Keratinocyte (primary cell): ENCODE measurements around the gene SLC2A9. TPM values are rescaled to one million over a fixed set of nuclear protein-coding genes. Genes with fewer than 3 reads are reported as not detected.

Experiments used
- DNase-seq: peaks from one replicate; pipeline ENCODE4 v3.0.0-alpha.2; 2011; ENCODE audit warnings: low read depth, missing footprints, low spot score
- FAIRE-seq: peaks from 2 replicates; lab custom pipeline; 2011; peaks lifted over from hg19 to GRCh38; lab: Jason Lieb, UNC
- H2AFZ ChIP-seq: 2 replicates; pipeline ENCODE4 v1.6.0; 2012; ENCODE audit warnings: low read length, control low read depth, inconsistent platforms; ENCODE audit not compliant: control insufficient read depth
- H3K27ac ChIP-seq: 2 replicates; pipeline ENCODE4 v1.5.1; 2011; ENCODE audit warnings: low read length; ENCODE audit not compliant: control insufficient read depth, insufficient read depth
- H3K27me3 ChIP-seq: 3 replicates; pipeline ENCODE4 v1.6.0; 2011; ENCODE audit warnings: low read length; ENCODE audit not compliant: control insufficient read depth, insufficient read depth; ENCODE audit errors: extremely low read depth
- H3K36me3 ChIP-seq, 2 experiments: 2 replicates in 1 of 2; 3 replicates in 1 of 2; pipeline ENCODE4 v1.5.1; 2011; ENCODE audit warnings: low read length in 2 of 2, mild to moderate bottlenecking in 1 of 2; ENCODE audit not compliant: control insufficient read depth in 2 of 2, insufficient read depth in 2 of 2; ENCODE audit errors: extremely low read depth in 1 of 2
- H3K4me1 ChIP-seq: 3 replicates; pipeline ENCODE4 v1.5.1; 2011; ENCODE audit warnings: low read length; ENCODE audit not compliant: control insufficient read depth, insufficient read depth; ENCODE audit errors: extremely low read depth
- H3K4me2 ChIP-seq: 3 replicates; pipeline ENCODE4 v1.6.0; 2011; ENCODE audit warnings: low read depth, low read length; ENCODE audit not compliant: control insufficient read depth, insufficient read depth; ENCODE audit errors: extremely low read depth
- H3K4me3 ChIP-seq, 3 experiments: fragments of 200-600 bp in 1 of 3; sonication (generic) in 1 of 3; 2 replicates in 2 of 3; 3 replicates in 1 of 3; pipeline ENCODE4 v1.5.1; 2011 to 2016; ENCODE audit warnings: low read length in 3 of 3, mild to moderate bottlenecking in 3 of 3, control low read depth in 2 of 3, inconsistent platforms in 1 of 3, low read depth in 1 of 3, mixed read lengths in 1 of 3, mixed run types in 1 of 3, moderate library complexity in 1 of 3; ENCODE audit not compliant: control insufficient read depth in 2 of 3, insufficient read depth in 2 of 3; ENCODE audit errors: extremely low read depth in 1 of 3
- H3K79me2 ChIP-seq: 2 replicates; pipeline ENCODE4 v1.6.0; 2012; ENCODE audit warnings: low read length; ENCODE audit not compliant: control insufficient read depth, insufficient read depth
- H3K9ac ChIP-seq: 3 replicates; pipeline ENCODE4 v1.6.0; 2011; ENCODE audit warnings: low read length; ENCODE audit not compliant: control insufficient read depth, insufficient read depth; ENCODE audit errors: extremely low read depth
- H3K9me1 ChIP-seq: 3 replicates; pipeline ENCODE4 v1.6.0; 2011; ENCODE audit warnings: low read length; ENCODE audit not compliant: control insufficient read depth, insufficient read depth; ENCODE audit errors: extremely low read depth
- H3K9me3 ChIP-seq: 2 replicates; pipeline ENCODE4 v1.5.1; 2012; ENCODE audit warnings: low read depth, low read length; ENCODE audit not compliant: control insufficient read depth
- H4K20me1 ChIP-seq: 3 replicates; pipeline ENCODE4 v1.6.0; 2011; ENCODE audit warnings: low read length; ENCODE audit not compliant: control insufficient read depth, insufficient read depth; ENCODE audit errors: extremely low read depth
- EZH2 ChIP-seq: IDR thresholded peaks from one replicate; pipeline ENCODE4 v1.6.1; 2012; ENCODE audit warnings: inconsistent platforms, mild to moderate bottlenecking, low read length, moderate library complexity
- dilution Hi-C: fragments of 300-500 bp; cut with MboI; formaldehyde crosslinking; loops from one replicate; pipeline ENCODE4 v1.7.0; 2020; ENCODE audit warnings: low sequenced_read_pairs; ENCODE audit not compliant: extremely low pct_ligation_motif_present
- polyA plus RNA-seq, 5 experiments: library from polyadenylated mRNA; depleted of rRNA in 3 of 5; stranded (reverse) in 3 of 5; stranded (forward) in 1 of 5; unstranded in 1 of 5; fragments of >200 nt; gene quantifications; 1 replicate in 1 of 5; 2 replicates in 3 of 5; 3 replicates in 1 of 5; pipeline versions ENCODE4 v1.2.1 to v1.2.3, GENCODE V29; 2011 to 2012; ENCODE audit warnings: missing spikeins in 2 of 5, low read depth in 1 of 5, low replicate concordance in 1 of 5
- TF ChIP-seq, protein P1 (sequence below), 3 experiments: IDR thresholded peaks in 1 of 3; conservative IDR thresholded peaks in 1 of 3; optimal IDR thresholded peaks in 1 of 3; 2 replicates in 2 of 3; 3 replicates in 1 of 3; pipeline versions ENCODE3 to v1.5.1; 2011; ENCODE audit warnings: low read length in 3 of 3, mild to moderate bottlenecking in 3 of 3, moderate library complexity in 2 of 3, control low read depth in 1 of 3, inconsistent platforms in 1 of 3; ENCODE audit not compliant: insufficient read depth in 2 of 3; ENCODE audit errors: extremely low read depth in 1 of 3

Gene SLC2A9
- polyA plus RNA-seq, 1 donor (not counting 4 experiments of a cell fraction or from before 2014, with no cell fraction given): 37.3 TPM

- FAIRE-seq: peak; percentile 86
- dilution Hi-C loops: no loop called here
- H4K20me1 ChIP-seq: no peaks in the 10 kb centered on the region
Measured at GRCh38 chr4:10045481-10045880, 24.2 kb upstream of the SLC2A9 start.

DNA sequence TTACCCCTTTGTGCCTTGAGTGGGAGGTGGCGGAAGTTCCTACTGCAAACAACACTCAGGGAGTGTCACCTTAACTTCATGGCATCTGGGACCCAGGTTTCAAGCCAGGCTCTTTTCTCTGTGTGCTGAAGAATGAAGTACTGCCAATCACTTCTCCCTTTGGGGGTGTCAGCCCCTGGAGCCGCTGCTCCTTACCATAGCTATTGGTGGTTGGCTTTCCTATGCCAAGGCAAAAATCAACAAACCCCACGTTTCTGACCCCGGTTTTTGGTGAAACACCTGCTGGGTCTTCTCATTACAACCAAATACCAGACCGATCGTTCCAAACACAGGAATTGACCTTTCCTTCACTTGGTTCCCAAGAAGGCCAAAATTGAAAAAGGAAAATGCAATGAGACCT lies 19.7 kb upstream of the SLC2A9 start:
- Histone ChIP-seq H2AFZ (no peak overlapping the region), H3K9ac (no peak overlapping the region), H4K20me1 (no peaks in the 10 kb centered on the region), H3K9me1 (no peaks in the 10 kb centered on the region), H3K9me3 (no peaks in the 10 kb centered on the region), H3K4me2 (no peak overlapping the region), H3K4me3 (no peak overlapping the region), H3K79me2 (no peaks in the 10 kb centered on the region), H3K27ac (no peak overlapping the region), H3K27me3 (no peaks in the 10 kb centered on the region), H3K36me3 (no peaks in the 10 kb centered on the region), H3K4me1 (peaks cover 9% of the 10 kb centered on the region)
- FAIRE-seq: no peak
- DNase-seq: no peak
- dilution Hi-C loops: no loop called here
- TF ChIP-seq, protein P1, sequence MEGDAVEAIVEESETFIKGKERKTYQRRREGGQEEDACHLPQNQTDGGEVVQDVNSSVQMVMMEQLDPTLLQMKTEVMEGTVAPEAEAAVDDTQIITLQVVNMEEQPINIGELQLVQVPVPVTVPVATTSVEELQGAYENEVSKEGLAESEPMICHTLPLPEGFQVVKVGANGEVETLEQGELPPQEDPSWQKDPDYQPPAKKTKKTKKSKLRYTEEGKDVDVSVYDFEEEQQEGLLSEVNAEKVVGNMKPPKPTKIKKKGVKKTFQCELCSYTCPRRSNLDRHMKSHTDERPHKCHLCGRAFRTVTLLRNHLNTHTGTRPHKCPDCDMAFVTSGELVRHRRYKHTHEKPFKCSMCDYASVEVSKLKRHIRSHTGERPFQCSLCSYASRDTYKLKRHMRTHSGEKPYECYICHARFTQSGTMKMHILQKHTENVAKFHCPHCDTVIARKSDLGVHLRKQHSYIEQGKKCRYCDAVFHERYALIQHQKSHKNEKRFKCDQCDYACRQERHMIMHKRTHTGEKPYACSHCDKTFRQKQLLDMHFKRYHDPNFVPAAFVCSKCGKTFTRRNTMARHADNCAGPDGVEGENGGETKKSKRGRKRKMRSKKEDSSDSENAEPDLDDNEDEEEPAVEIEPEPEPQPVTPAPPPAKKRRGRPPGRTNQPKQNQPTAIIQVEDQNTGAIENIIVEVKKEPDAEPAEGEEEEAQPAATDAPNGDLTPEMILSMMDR (optimal IDR thresholded peaks at IDR 0.05 in 1 of 3, IDR thresholded peaks at IDR 0.05 in 1 of 3, conservative IDR thresholded peaks at IDR 0.05 in 1 of 3; ENCODE audit: extremely low read depth in 1 of 3, insufficient read depth in 2 of 3, low read length in 3 of 3): no peak
- TF ChIP-seq EZH2: no peak

More at GRCh38 chr4:10045481-10045880, 24.2 kb upstream of the SLC2A9 start:
- Histone ChIP-seq H3K27me3 (no peaks in the 10 kb centered on the region), H3K9me1 (no peaks in the 10 kb centered on the region), H3K4me3 (no peak overlapping the region), H3K4me1 (peaks cover 32% of the 10 kb centered on the region), H3K36me3 (no peaks in the 10 kb centered on the region), H3K27ac (no peak overlapping the region), H2AFZ (no peak overlapping the region), H3K4me2 (no peak overlapping the region), H3K9me3 (no peaks in the 10 kb centered on the region), H3K9ac (no peak overlapping the region), H3K79me2 (no peaks in the 10 kb centered on the region)
- TF ChIP-seq EZH2: no peak
- TF ChIP-seq, protein P1 (optimal IDR thresholded peaks at IDR 0.05 in 1 of 3, IDR thresholded peaks at IDR 0.05 in 1 of 3, conservative IDR thresholded peaks at IDR 0.05 in 1 of 3; ENCODE audit: extremely low read depth in 1 of 3, insufficient read depth in 2 of 3, low read length in 3 of 3): no peak
- peak; percentile 67 for DNase-seq
